HG03457 (cell line): Measurements from ENCODE around the gene ST7.

Experiments
- ATAC-seq: cut with Tn5 transposase; IDR thresholded peaks from one replicate; pipeline ENCODE4 v1.9.1; 2021; ENCODE audit warnings: moderate number of reproducible peaks; ENCODE audit not compliant: unreplicated experiment

ST7 gene

GRCh38 chr7:117143066-117143465 lies 189.8 kb downstream of the ST7 start:
- no peak for ATAC-seq

GRCh38 chr7:117143580-117143979 lies 190.3 kb downstream of the ST7 start:
- no peak for ATAC-seq

GRCh38 chr7:117145333-117145732 lies 192.0 kb downstream of the ST7 start:
- no peak for ATAC-seq

- ATAC-seq, result no peak
Measured at GRCh38 chr7:117146059-117146458, 192.8 kb downstream of the ST7 start.

- ATAC-seq, result no peak
Measured at GRCh38 chr7:117146511-117146910, 193.2 kb downstream of the ST7 start.

- ATAC-seq, result no peak
Measured at GRCh38 chr7:117148971-117149370, 195.7 kb downstream of the ST7 start.

- ATAC-seq, result no peak
Measured at GRCh38 chr7:117149692-117150091, 196.4 kb downstream of the ST7 start.

GRCh38 chr7:117152213-117153007 lies 199.1 kb downstream of the ST7 start:
- no peak for ATAC-seq

GRCh38 chr7:117153016-117153545 lies 199.8 kb downstream of the ST7 start:
- ATAC-seq, result no peak

GRCh38 chr7:117154721-117155120 lies 201.4 kb downstream of the ST7 start:
- ATAC-seq, result no peak

- ATAC-seq, result no peak
Measured at GRCh38 chr7:117155694-117156093, 202.4 kb downstream of the ST7 start.

GRCh38 chr7:117157241-117158209 lies 204.2 kb downstream of the ST7 start:
- ATAC-seq, result no peak

- no peak for ATAC-seq
Measured at GRCh38 chr7:117158941-117159697, 205.8 kb downstream of the ST7 start.

GRCh38 chr7:117163101-117163500 lies 209.8 kb downstream of the ST7 start:
- no peak for ATAC-seq

- ATAC-seq, result no peak
Measured at GRCh38 chr7:117164620-117165019, 211.3 kb downstream of the ST7 start.

- ATAC-seq, result no peak
Measured at GRCh38 chr7:117165656-117166055, 212.4 kb downstream of the ST7 start.

GRCh38 chr7:117169907-117170306 lies 216.6 kb downstream of the ST7 start:
- no peak for ATAC-seq

GRCh38 chr7:117171106-117171505 lies 217.8 kb downstream of the ST7 start:
- no peak for ATAC-seq

- no peak for ATAC-seq
Measured at GRCh38 chr7:117172283-117172682, 219.0 kb downstream of the ST7 start.

- no peak for ATAC-seq
Measured at GRCh38 chr7:117173035-117173770, 219.9 kb downstream of the ST7 start.
